ENCODE results near the gene TNFRSF17.
"Not testable (repeated sequence)": the region's sequence is repeated elsewhere in the genome, so short reads cannot be mapped to it uniquely, and the experiment has no call there.

TNFRSF17 gene

GRCh38 chr16:11963706-11964105 is 1.3 kb upstream of the TNFRSF17 start:
- peak; percentile 22 for DNase-seq (ENCODE audit: low read depth)
- TF ChIP-seq CTCF (IDR thresholded peaks at IDR 0.05; ENCODE audit: insufficient read depth, low read depth, low read length, missing control alignments): no peak
- no peak overlapping the region for H3K4me3 ChIP-seq (ENCODE audit: low read length)

GRCh38 chr16:11966173-11966572 is 1.2 kb downstream of the TNFRSF17 start:
- DNase-seq (ENCODE audit: low read depth): no peak
- no peak for TF ChIP-seq CTCF (IDR thresholded peaks at IDR 0.05; ENCODE audit: insufficient read depth, low read depth, low read length, missing control alignments)
- H3K4me3 ChIP-seq (ENCODE audit: low read length): no peak overlapping the region

GRCh38 chr16:11967195-11967911 is 2.3 kb downstream of the TNFRSF17 start:
- H3K4me3 ChIP-seq (ENCODE audit: low read length): no peak overlapping the region
- DNase-seq (ENCODE audit: low read depth): no peak
- no peak for TF ChIP-seq CTCF (IDR thresholded peaks at IDR 0.05; ENCODE audit: insufficient read depth, low read depth, low read length, missing control alignments)

- DNase-seq (ENCODE audit: low read depth): no peak
- H3K4me3 ChIP-seq (ENCODE audit: low read length): no peak overlapping the region
- no peak for TF ChIP-seq CTCF (IDR thresholded peaks at IDR 0.05; ENCODE audit: insufficient read depth, low read depth, low read length, missing control alignments)
These were observed 3.6 kb downstream of the TNFRSF17 start for GRCh38 chr16:11968577-11968976.

GRCh38 chr16:11970292-11970691 is 5.3 kb downstream of the TNFRSF17 start:
- H3K4me3 ChIP-seq (ENCODE audit: low read length); DNase-seq (ENCODE audit: low read depth): not testable (repeated sequence)

- H3K4me3 ChIP-seq (ENCODE audit: low read length): no peak overlapping the region
- peak; percentile 6 for TF ChIP-seq CTCF (IDR thresholded peaks at IDR 0.05; ENCODE audit: insufficient read depth, low read depth, low read length, missing control alignments)
- no peak for DNase-seq (ENCODE audit: low read depth)
These were observed 7.1 kb downstream of the TNFRSF17 start for GRCh38 chr16:11972128-11972527.

- peak; percentile 55 for DNase-seq (ENCODE audit: low read depth)
- no peak for TF ChIP-seq CTCF (IDR thresholded peaks at IDR 0.05; ENCODE audit: insufficient read depth, low read depth, low read length, missing control alignments)
- no peak overlapping the region for H3K4me3 ChIP-seq (ENCODE audit: low read length)
These were observed 8.1 kb downstream of the TNFRSF17 start for GRCh38 chr16:11973070-11973469.

Measured in epithelial cell of esophagus (primary cell).